A549 (cell line): ENCODE data around the gene ATP8B2. TPM values are rescaled to one million over a fixed set of nuclear protein-coding genes. Genes with fewer than 3 reads are reported as not detected.
A peak's percentile ranks its signal among the peaks of the same experiment; 100 is the strongest.

Experiments
- ATAC-seq, 2 experiments: fragments of 200-7000 bp in 1 of 2; fragments of >200 bp in 1 of 2; cut with Nextera tagmentation in 1 of 2; cut with Tn5 transposase in 1 of 2; 3 replicates each; pipeline versions ENCODE4 v1.8.0 to v1.9.1; 2018 to 2020; ENCODE audit warnings: mild to moderate bottlenecking in 1 of 2, moderate library complexity in 1 of 2
- CTCF ChIA-PET: fragments of 300-600 bp; sonication (Branson Sonifier 250); formaldehyde crosslinking; extraction: SDS; loops from one replicate; lab custom pipeline; 2021; ENCODE audit warnings: antibody characterized with exemption, inconsistent platforms; lab: Yijun Ruan, JAX
- POLR2A ChIA-PET: fragments of 350-600 bp; formaldehyde crosslinking; extraction: SDS; loops from one replicate; lab custom pipeline; 2021; ENCODE audit warnings: antibody characterized with exemption, inconsistent platforms; lab: Yijun Ruan, JAX
- DNase-seq, 2 experiments: peaks; one replicate each; pipeline versions ENCODE4 v3.0.0 to v3.0.0-alpha.2; 2011 to 2016; ENCODE audit warnings: low read depth in 1 of 2, low spot score in 1 of 2
- FAIRE-seq: peaks from 2 replicates; lab custom pipeline; 2011; peaks lifted over from hg19 to GRCh38; lab: Jason Lieb, UNC
- H3K27ac ChIP-seq, 2 experiments: fragments of >200 bp; sonication (Bioruptor Twin); formaldehyde crosslinking; 3 replicates each; pipeline ENCODE4 v1.5.1; 2016 to 2017
- H3K4me1 ChIP-seq: fragments of >200 bp; sonication (Bioruptor Twin); formaldehyde crosslinking; 3 replicates; pipeline ENCODE4 v1.6.1; 2016
- H3K4me2 ChIP-seq: fragments of >200 bp; sonication (Bioruptor Twin); formaldehyde crosslinking; 3 replicates; pipeline ENCODE4 v1.6.1; 2016
- H3K4me3 ChIP-seq: fragments of >200 bp; sonication (Bioruptor Twin); formaldehyde crosslinking; 3 replicates; pipeline ENCODE4 v1.5.1; 2016
- H3K9me3 ChIP-seq: fragments of >200 bp; sonication (Bioruptor Twin); formaldehyde crosslinking; 3 replicates; pipeline ENCODE4 v1.6.1; 2016
- CHD2 ChIP-seq: fragments of 150-350 bp; IDR thresholded peaks from 2 replicates; pipeline ENCODE4 v1.6.1; 2014; ENCODE audit warnings: low read length; ENCODE audit not compliant: partially characterized antibody
- CHD4 ChIP-seq: fragments of 200-600 bp; sonication (generic); IDR thresholded peaks from 2 replicates; pipeline ENCODE4 v1.6.1; 2016; ENCODE audit warnings: antibody characterized with exemption, mild to moderate bottlenecking, borderline replicate concordance
- FOSL2 ChIP-seq, 2 experiments: fragments of 450-650 bp in 1 of 2; fragments of >200 bp in 1 of 2; sonication (Bioruptor Twin) in 1 of 2; formaldehyde crosslinking; IDR thresholded peaks; 2 replicates each; pipeline versions ENCODE4 v1.5.0 to v1.6.1; 2016 to 2020; ENCODE audit warnings: mild to moderate bottlenecking in 1 of 2, moderate library complexity in 1 of 2
- FOXS1 ChIP-seq: fragments of 250-450 bp; sonication (Bioruptor Pico); IDR thresholded peaks from 2 replicates; pipeline ENCODE4 v1.5.0; 2020; ENCODE audit warnings: mild to moderate bottlenecking, moderate library complexity
- GATA3 ChIP-seq: IDR thresholded peaks from 2 replicates; pipeline ENCODE4 v1.6.1; 2012; ENCODE audit warnings: borderline replicate concordance
- HDAC2 ChIP-seq: fragments of 200-600 bp; sonication (generic); IDR thresholded peaks from 2 replicates; pipeline ENCODE4 v1.6.1; 2016
- HEYL ChIP-seq: fragments of 250-450 bp; sonication (Bioruptor Pico); IDR thresholded peaks from 2 replicates; pipeline ENCODE4 v1.8.0; 2021; ENCODE audit warnings: mild to moderate bottlenecking, moderate library complexity
- HMGXB4 ChIP-seq: fragments of 250-450 bp; sonication (Bioruptor Pico); IDR thresholded peaks from 2 replicates; pipeline ENCODE4 v1.5.0; 2021; ENCODE audit warnings: mild to moderate bottlenecking, moderate library complexity, borderline replicate concordance
- HOXB13 ChIP-seq: fragments of 250-450 bp; sonication (Bioruptor Pico); IDR thresholded peaks from 2 replicates; pipeline ENCODE4 v1.5.0; 2020; ENCODE audit warnings: low read depth, mild to moderate bottlenecking, moderate library complexity
- KDM1A ChIP-seq: fragments of 200-600 bp; sonication (generic); IDR thresholded peaks from 2 replicates; pipeline ENCODE4 v1.6.1; 2016; ENCODE audit warnings: low read depth, mild to moderate bottlenecking
- MYC ChIP-seq: IDR thresholded peaks from 2 replicates; pipeline ENCODE4 v1.6.1; 2012; ENCODE audit warnings: mild to moderate bottlenecking, inconsistent platforms, low read length, improper control_type of control experiment, borderline replicate concordance
- NFE2L2 ChIP-seq: fragments of 150-350 bp; conservative IDR thresholded peaks from 2 replicates; pipeline ENCODE4 v1.6.1; 2014; ENCODE audit warnings: low read length
- RAD21 ChIP-seq, 2 experiments: fragments of >200 bp in 1 of 2; sonication (Bioruptor Twin) in 1 of 2; formaldehyde crosslinking in 1 of 2; IDR thresholded peaks in 1 of 2; conservative IDR thresholded peaks in 1 of 2; 2 replicates in 1 of 2; 3 replicates in 1 of 2; pipeline ENCODE4 v1.6.1; 2012 to 2018; ENCODE audit warnings: inconsistent platforms in 1 of 2
- SMC3 ChIP-seq: fragments of >200 bp; sonication (Bioruptor Twin); formaldehyde crosslinking; IDR thresholded peaks from 3 replicates; pipeline ENCODE4 v1.6.1; 2018; ENCODE audit warnings: inconsistent platforms
- WGBS: methylation state at CpG from one replicate; pipeline ENCODE4 v1.1.6; 2017; ENCODE audit errors: missing lambda C conversion rate; 5-methylcytosine and 5-hydroxymethylcytosine counted together
- polyA plus RNA-seq, 4 experiments: library from polyadenylated mRNA; depleted of rRNA in 3 of 4; stranded (reverse); fragments of >200 nt; fragmentation: RNase III in 1 of 4; extraction: RNeasy Plus Mini Kit Qiagen cat#74134 plus additional on column Dnase treatment in 1 of 4; gene quantifications; 2 replicates in 3 of 4; 3 replicates in 1 of 4; pipeline ENCODE4 v1.2.3, GENCODE V29; 2011 to 2017
- TF ChIP-seq, protein P1 (sequence below): IDR thresholded peaks from 2 replicates; pipeline ENCODE4 v1.6.1; 2012
- TF ChIP-seq, protein P2 (sequence below): fragments of >200 bp; sonication (Bioruptor Twin); formaldehyde crosslinking; IDR thresholded peaks from 3 replicates; pipeline ENCODE4 v1.5.1; 2016

The ATP8B2 gene
- polyA plus RNA-seq, 2 of the 4 experiments (the other 2 are of a cell fraction) = 12.7 to 17.5 TPM

DNA sequence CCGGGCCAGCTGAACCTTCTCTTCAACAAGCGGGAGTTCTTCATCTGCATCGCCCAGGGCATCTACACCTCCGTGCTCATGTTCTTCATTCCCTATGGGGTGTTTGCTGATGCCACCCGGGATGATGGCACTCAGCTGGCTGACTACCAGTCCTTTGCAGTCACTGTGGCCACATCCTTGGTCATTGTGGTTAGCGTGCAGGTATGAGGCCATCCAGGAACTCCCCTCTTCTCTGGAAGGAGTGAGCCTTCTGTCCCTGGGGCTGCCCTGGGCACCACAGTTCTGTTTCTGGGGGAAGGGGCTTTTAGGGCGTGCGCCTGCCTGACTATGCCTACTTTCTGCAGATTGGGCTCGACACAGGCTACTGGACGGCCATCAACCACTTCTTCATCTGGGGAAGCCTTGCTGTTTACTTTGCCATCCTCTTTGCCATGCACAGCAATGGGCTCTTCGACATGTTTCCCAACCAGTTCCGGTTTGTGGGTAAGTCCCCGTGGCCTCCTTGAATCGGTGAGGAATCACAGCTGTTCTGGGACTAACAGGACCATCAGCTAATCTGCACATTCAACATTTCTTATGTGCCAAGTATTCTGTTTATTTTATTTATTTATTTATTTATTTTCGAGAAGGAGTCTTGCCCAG, 21.1 kb downstream of the ATP8B2 start (continued):
- TF ChIP-seq HMGXB4 (CRISPR knock-in tag) = no peak
- TF ChIP-seq, protein P1, sequence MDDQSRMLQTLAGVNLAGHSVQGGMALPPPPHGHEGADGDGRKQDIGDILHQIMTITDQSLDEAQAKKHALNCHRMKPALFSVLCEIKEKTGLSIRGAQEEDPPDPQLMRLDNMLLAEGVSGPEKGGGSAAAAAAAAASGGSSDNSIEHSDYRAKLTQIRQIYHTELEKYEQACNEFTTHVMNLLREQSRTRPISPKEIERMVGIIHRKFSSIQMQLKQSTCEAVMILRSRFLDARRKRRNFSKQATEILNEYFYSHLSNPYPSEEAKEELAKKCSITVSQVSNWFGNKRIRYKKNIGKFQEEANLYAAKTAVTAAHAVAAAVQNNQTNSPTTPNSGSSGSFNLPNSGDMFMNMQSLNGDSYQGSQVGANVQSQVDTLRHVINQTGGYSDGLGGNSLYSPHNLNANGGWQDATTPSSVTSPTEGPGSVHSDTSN = no peak
- TF ChIP-seq KDM1A = no peak

- CTCF ChIA-PET = interaction anchor here (0.6 to 22.0 kb wide), 8 partner anchors 8 to 688 kb away, joined by 3 to 268 read pairs (median 3); partner anchors contain the start of genes AQP10, ATP8B2 and IL6R
- TF ChIP-seq NFE2L2 (no peak), GATA3 (no peak), CHD2 (no peak), FOSL2 (IDR thresholded peaks at IDR 0.05) (no peak), FOSL2 (CRISPR knock-in tag; IDR thresholded peaks at IDR 0.05) (no peak), KDM1A (no peak), HOXB13 (CRISPR knock-in tag) (no peak), HEYL (CRISPR knock-in tag) (no peak), FOXS1 (no peak)
- TF ChIP-seq, all 56 proteins: peak for 0
- no peak overlapping the region for H3K4me2 ChIP-seq
- H3K9me3 ChIP-seq = no peaks in the 10 kb centered on the region
- ATAC-seq (no peak), FAIRE-seq (no peak), DNase-seq (no peak)
- no peak overlapping the region for H3K4me3 ChIP-seq
- WGBS = 93% methylated on average over 3 of the region's 3 CpGs
- H3K27ac ChIP-seq = no peak overlapping the region
- no peaks in the 10 kb centered on the region for H3K4me1 ChIP-seq
- POLR2A ChIA-PET = interaction anchor here (0.7 kb wide), 1 partner anchor 93 kb away, joined by 3 read pairs; no protein-coding TSS in a partner anchor
Observed at GRCh38 chr1:154347961-154348360, 22.6 kb downstream of the ATP8B2 start.

DNA sequence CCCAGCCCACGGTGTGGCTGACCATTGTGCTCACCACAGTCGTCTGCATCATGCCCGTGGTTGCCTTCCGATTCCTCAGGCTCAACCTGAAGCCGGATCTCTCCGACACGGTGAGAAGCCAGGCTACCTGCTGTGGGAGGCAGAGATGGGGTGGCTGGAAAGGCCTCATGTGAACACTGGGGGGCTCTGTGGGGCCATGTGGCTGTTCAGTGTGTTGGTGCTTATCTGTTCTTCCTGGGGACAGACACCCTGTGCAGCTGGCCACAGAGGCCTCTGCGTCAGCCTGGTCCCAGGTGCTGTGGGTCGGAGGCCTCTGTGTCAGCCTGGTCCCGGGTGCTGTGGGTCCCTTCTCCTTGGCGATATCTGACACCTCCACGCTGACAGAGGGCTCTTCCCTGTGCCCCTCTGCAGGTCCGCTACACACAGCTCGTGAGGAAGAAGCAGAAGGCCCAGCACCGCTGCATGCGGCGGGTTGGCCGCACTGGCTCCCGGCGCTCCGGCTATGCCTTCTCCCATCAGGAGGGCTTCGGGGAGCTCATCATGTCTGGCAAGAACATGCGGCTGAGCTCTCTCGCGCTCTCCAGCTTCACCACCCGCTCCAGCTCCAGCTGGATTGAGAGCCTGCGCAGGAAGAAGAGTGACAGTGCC, 23.2 kb downstream of the ATP8B2 start:
- ATAC-seq (peak; percentile 38 to 53; a peak in 4 of 6 replicates), DNase-seq (peak in 1 of 2 experiments; percentile 24)
- CTCF ChIA-PET = interaction anchor here (1.0 to 22.0 kb wide), 7 partner anchors 9 to 197 kb away, joined by 3 to 268 read pairs (median 3); partner anchors contain the start of genes AQP10, ATP8B2 and IL6R
- H3K9me3 ChIP-seq = no peaks in the 10 kb centered on the region
- TF ChIP-seq SMC3 (peak; percentile 29; the same call in 1 of the 3 replicates), CHD4 (no peak), RAD21 (conservative IDR thresholded peaks at IDR 0.05 in 1 of 2, IDR thresholded peaks at IDR 0.05 in 1 of 2) (peak; percentile 42 to 44; a peak in 4 of 5 replicates), HDAC2 (no peak), MYC (no peak)
- TF ChIP-seq, protein P2, sequence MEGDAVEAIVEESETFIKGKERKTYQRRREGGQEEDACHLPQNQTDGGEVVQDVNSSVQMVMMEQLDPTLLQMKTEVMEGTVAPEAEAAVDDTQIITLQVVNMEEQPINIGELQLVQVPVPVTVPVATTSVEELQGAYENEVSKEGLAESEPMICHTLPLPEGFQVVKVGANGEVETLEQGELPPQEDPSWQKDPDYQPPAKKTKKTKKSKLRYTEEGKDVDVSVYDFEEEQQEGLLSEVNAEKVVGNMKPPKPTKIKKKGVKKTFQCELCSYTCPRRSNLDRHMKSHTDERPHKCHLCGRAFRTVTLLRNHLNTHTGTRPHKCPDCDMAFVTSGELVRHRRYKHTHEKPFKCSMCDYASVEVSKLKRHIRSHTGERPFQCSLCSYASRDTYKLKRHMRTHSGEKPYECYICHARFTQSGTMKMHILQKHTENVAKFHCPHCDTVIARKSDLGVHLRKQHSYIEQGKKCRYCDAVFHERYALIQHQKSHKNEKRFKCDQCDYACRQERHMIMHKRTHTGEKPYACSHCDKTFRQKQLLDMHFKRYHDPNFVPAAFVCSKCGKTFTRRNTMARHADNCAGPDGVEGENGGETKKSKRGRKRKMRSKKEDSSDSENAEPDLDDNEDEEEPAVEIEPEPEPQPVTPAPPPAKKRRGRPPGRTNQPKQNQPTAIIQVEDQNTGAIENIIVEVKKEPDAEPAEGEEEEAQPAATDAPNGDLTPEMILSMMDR = peak; percentile 20; the same call in 1 of the 3 replicates
- TF ChIP-seq, all 56 proteins: peak for 3
- H3K4me2 ChIP-seq = no peak overlapping the region
- no peak for FAIRE-seq
- POLR2A ChIA-PET = no interaction called here
- 92% methylated on average over 18 of the region's 27 CpGs for WGBS
- no peak overlapping the region for H3K4me3 ChIP-seq
- peaks cover 2% of the 10 kb centered on the region; the same call in 1 of the 3 replicates for H3K4me1 ChIP-seq
- no peak overlapping the region for H3K27ac ChIP-seq
